ENCODE results near the gene ALDH1B1.

The ALDH1B1 gene

GRCh38 chr9:38345851-38346755, 46.4 kb upstream of the ALDH1B1 start:
- no peak for DNase-seq (ENCODE audit: extremely low spot score)
- POLR2A ChIA-PET = no interaction called here
- no peak for TF ChIP-seq ZNF384 (IDR thresholded peaks at IDR 0.05)
- CTCF ChIA-PET = interaction anchor here (1.0 kb wide), 1 partner anchor 12 kb away, joined by 3 read pairs; no protein-coding TSS in a partner anchor

- TF ChIP-seq SP1 (IDR thresholded peaks at IDR 0.05) (no peak), PKNOX1 (IDR thresholded peaks at IDR 0.05) (no peak), NFRKB (IDR thresholded peaks at IDR 0.05) (no peak), ARNT (IDR thresholded peaks at IDR 0.05) (no peak)
Measured at GRCh38 chr9:38346811-38347210, 45.7 kb upstream of the ALDH1B1 start.

GRCh38 chr9:38347271-38347671, 45.2 kb upstream of the ALDH1B1 start:
- TF ChIP-seq SUZ12 (IDR thresholded peaks at IDR 0.05) (no peak), TARDBP (IDR thresholded peaks at IDR 0.05) (no peak), ELF4 (IDR thresholded peaks at IDR 0.05) (no peak), NFRKB (IDR thresholded peaks at IDR 0.05) (no peak), HDGF (IDR thresholded peaks at IDR 0.05; ENCODE audit: borderline replicate concordance) (no peak), BHLHE40 (IDR thresholded peaks at IDR 0.05; ENCODE audit: borderline replicate concordance) (no peak), L3MBTL2 (conservative IDR thresholded peaks at IDR 0.05) (no peak), FOXM1 (IDR thresholded peaks at IDR 0.05; ENCODE audit: borderline replicate concordance) (no peak), CTBP1 (IDR thresholded peaks at IDR 0.05; ENCODE audit: borderline replicate concordance) (no peak), LEF1 (IDR thresholded peaks at IDR 0.05; ENCODE audit: borderline replicate concordance) (no peak), ZNF384 (IDR thresholded peaks at IDR 0.05) (no peak), ARNT (IDR thresholded peaks at IDR 0.05) (no peak), PKNOX1 (IDR thresholded peaks at IDR 0.05) (no peak), FOXK2 (IDR thresholded peaks at IDR 0.05) (no peak), FOXA1 (IDR thresholded peaks at IDR 0.05) (no peak), SP1 (IDR thresholded peaks at IDR 0.05) (no peak)
- ChIA-PET CTCF (interaction anchor here (1.0 kb wide), 1 partner anchor 13 kb away, joined by 3 read pairs; no protein-coding TSS in a partner anchor), POLR2A (no interaction called here)
- no peak for DNase-seq (ENCODE audit: extremely low spot score)

More at GRCh38 chr9:38346811-38347210, 45.7 kb upstream of the ALDH1B1 start:
- POLR2A ChIA-PET = no interaction called here
- CTCF ChIA-PET = interaction anchor here (1.0 kb wide), 1 partner anchor 13 kb away, joined by 3 read pairs; no protein-coding TSS in a partner anchor
- DNase-seq (ENCODE audit: extremely low spot score) = no peak

GRCh38 chr9:38347946-38348345, 44.6 kb upstream of the ALDH1B1 start:
- CTCF ChIA-PET = no interaction called here
- no peak for TF ChIP-seq L3MBTL2 (conservative IDR thresholded peaks at IDR 0.05)
- no peak for DNase-seq (ENCODE audit: extremely low spot score)
- POLR2A ChIA-PET = no interaction called here

GRCh38 chr9:38350529-38350928, 42.0 kb upstream of the ALDH1B1 start:
- TF ChIP-seq ZNF384 (IDR thresholded peaks at IDR 0.05) (no peak), ARNT (IDR thresholded peaks at IDR 0.05) (no peak), NFRKB (IDR thresholded peaks at IDR 0.05) (no peak), BHLHE40 (IDR thresholded peaks at IDR 0.05; ENCODE audit: borderline replicate concordance) (no peak), CTBP1 (IDR thresholded peaks at IDR 0.05; ENCODE audit: borderline replicate concordance) (no peak), HDGF (IDR thresholded peaks at IDR 0.05; ENCODE audit: borderline replicate concordance) (no peak), FOXM1 (IDR thresholded peaks at IDR 0.05; ENCODE audit: borderline replicate concordance) (no peak), FOXA1 (IDR thresholded peaks at IDR 0.05) (no peak), LEF1 (IDR thresholded peaks at IDR 0.05; ENCODE audit: borderline replicate concordance) (no peak), FOXK2 (IDR thresholded peaks at IDR 0.05) (no peak), TARDBP (IDR thresholded peaks at IDR 0.05) (no peak), PKNOX1 (IDR thresholded peaks at IDR 0.05) (no peak), SP1 (IDR thresholded peaks at IDR 0.05) (no peak), SUZ12 (IDR thresholded peaks at IDR 0.05) (no peak)
- DNase-seq (ENCODE audit: extremely low spot score) = no peak
- ChIA-PET CTCF (no interaction called here), POLR2A (no interaction called here)

GRCh38 chr9:38352530-38353328, 39.8 kb upstream of the ALDH1B1 start:
- TF ChIP-seq LEF1 (IDR thresholded peaks at IDR 0.05; ENCODE audit: borderline replicate concordance) = no peak
- TF ChIP-seq L3MBTL2 (conservative IDR thresholded peaks at IDR 0.05) = no peak
- no peak for TF ChIP-seq ELF4 (IDR thresholded peaks at IDR 0.05)
- no peak for TF ChIP-seq SP1 (IDR thresholded peaks at IDR 0.05)
- TF ChIP-seq TARDBP (IDR thresholded peaks at IDR 0.05) = no peak
- no peak for TF ChIP-seq HDGF (IDR thresholded peaks at IDR 0.05; ENCODE audit: borderline replicate concordance)
- TF ChIP-seq ARNT (IDR thresholded peaks at IDR 0.05) = no peak
- no peak for TF ChIP-seq CTBP1 (IDR thresholded peaks at IDR 0.05; ENCODE audit: borderline replicate concordance)
- no peak for TF ChIP-seq FOXM1 (IDR thresholded peaks at IDR 0.05; ENCODE audit: borderline replicate concordance)
- TF ChIP-seq FOXA1 (IDR thresholded peaks at IDR 0.05) = no peak
- TF ChIP-seq BHLHE40 (IDR thresholded peaks at IDR 0.05; ENCODE audit: borderline replicate concordance) = no peak
- no peak for TF ChIP-seq ZNF384 (IDR thresholded peaks at IDR 0.05)
- no peak for TF ChIP-seq SUZ12 (IDR thresholded peaks at IDR 0.05)
- TF ChIP-seq NFRKB (IDR thresholded peaks at IDR 0.05) = no peak

More at GRCh38 chr9:38352530-38353328, 39.8 kb upstream of the ALDH1B1 start:
- POLR2A ChIA-PET = no interaction called here
- CTCF ChIA-PET = no interaction called here
- no peak for DNase-seq (ENCODE audit: extremely low spot score)
